GM21423 (cell line): ENCODE data around the gene CCNY.
"Not testable (repeated sequence)": the region's sequence is repeated elsewhere in the genome, so short reads cannot be mapped to it uniquely, and the experiment has no call there.

Experiments
- ATAC-seq: cut with Tn5 transposase; IDR thresholded peaks from one replicate; pipeline ENCODE4 v1.9.1; 2021; ENCODE audit warnings: mild to moderate bottlenecking, moderate library complexity; ENCODE audit not compliant: unreplicated experiment

CCNY gene

GRCh38 chr10:35506741-35507140 is 170.4 kb downstream of the CCNY start:
- ATAC-seq, result no peak

GRCh38 chr10:35507519-35508109 is 171.3 kb downstream of the CCNY start:
- ATAC-seq, result no peak

GRCh38 chr10:35508647-35509046 is 172.3 kb downstream of the CCNY start:
- ATAC-seq, result no peak

- no peak for ATAC-seq
Measured at GRCh38 chr10:35510891-35511290, 174.6 kb downstream of the CCNY start.

GRCh38 chr10:35511647-35512046 is 175.3 kb downstream of the CCNY start:
- ATAC-seq, result no peak

GRCh38 chr10:35516102-35516670 is 179.9 kb downstream of the CCNY start:
- no peak for ATAC-seq

DNA sequence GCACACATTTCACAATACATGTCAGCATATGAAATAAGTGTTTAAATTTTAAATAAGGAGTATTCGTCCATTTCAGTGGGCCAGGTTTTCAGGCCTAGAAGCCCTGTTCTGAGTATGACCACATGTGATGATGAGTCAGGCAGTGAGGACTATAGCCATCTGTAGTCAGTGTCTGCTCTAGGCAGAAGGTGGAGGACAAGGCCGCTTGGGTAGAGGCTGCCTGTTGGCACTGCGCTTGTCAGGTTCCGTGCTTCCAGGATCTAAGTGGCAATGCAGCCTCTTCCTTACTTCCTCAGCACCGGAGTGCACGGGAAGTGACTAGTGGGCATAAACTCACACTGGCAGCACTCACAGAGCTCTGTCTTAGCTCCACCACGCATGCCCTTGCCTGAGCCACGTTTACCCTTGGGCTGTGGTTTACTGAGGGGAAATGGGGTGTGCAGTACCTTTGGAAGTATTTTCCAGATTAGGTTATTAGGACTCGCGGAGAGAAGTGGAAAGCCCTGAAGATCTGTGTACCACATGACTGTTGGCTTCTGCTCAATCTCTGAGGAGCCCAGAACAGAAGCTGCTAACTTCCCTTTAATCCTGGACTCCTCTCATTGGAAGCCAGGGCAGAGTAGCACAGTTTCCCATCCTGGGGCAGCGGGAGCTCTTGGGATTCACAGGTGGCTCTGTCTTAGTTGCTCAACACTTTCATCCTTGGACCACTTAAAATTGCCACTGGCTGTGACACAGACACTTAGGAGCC is 181.3 kb downstream of the CCNY start:
- no peak for ATAC-seq

DNA sequence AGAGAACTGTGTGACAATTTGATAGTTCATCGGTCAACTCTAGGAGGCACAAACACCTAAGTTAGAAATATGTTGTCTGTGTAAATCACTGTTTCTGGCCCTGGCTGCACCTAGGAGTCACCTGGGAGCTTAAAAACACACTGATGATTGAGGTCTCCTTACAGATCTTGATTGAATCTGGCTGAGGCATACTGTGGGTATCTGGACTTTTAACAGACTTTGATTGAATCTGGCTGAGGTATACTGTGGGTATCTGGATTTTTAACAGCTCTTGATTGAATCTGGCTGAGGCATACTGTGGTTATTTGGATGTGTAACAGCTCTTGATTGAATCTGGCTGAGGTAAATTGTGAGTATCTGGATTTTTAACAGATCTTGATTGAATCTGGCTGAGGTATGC is 181.9 kb downstream of the CCNY start:
- not testable (repeated sequence) for ATAC-seq

DNA sequence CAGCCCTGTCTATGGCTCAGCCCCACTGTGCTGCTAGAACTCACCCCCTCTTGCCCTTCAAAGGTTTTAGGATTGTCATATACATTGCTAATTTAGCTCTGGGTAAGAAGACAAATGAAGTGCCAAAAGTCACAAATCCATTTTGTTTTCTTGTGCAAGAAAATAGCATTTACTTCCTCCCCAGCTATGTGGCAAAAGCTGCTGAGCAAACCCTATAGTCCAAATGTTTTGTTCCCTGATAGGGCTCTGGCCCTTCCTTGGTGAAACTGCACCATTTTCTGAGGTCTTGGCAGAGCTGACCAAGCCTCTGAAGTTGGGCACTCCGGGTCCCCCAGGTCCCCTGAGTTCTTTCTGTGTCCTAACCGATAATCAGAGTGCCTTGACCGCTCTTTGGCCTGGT is 184.7 kb downstream of the CCNY start:
- ATAC-seq, result no peak

DNA sequence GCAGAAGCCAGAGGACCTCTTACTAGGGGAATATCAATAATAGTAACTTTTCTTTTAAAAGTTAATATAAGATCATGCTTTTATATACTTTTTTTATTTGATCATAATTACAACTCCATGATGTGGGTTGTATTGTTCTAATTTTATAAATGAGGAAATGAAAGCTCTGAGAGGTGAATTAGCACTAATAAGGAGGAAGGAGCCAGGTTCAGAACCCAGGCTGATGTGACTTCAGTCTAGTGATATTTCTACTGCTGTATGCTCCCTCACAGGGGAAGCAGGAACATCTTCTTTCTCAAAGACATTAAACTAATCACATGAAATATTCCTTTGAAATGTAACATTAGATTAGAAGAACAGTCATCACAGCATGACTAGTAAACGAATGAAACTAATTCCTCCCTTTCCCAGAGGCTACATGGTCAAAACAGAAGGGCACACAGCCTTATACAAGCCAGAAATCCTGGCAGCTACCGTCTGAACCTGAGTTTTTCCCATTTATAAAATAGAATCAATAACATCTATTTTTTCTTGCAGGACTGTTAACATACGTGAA is 187.4 kb downstream of the CCNY start:
- peak; percentile 53 for ATAC-seq

DNA sequence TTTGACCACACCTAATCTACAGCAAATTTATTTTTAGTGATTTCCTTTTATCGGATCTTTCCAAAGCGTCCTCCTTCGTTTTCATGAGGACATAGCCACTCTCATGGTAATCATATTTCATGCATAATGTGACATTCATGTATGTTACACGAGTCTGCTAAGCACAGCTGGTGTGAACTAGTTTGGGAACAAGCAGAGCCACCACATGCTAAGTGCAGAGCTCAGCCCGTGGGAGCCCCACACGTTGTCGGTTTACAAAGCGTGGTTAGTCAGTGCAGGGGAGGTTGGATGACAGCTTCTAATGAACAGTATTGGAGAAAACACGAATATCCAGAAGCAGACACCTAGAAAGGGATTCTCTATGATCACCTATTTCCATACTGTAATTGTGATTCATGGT is 190.4 kb downstream of the CCNY start:
- no peak for ATAC-seq

DNA sequence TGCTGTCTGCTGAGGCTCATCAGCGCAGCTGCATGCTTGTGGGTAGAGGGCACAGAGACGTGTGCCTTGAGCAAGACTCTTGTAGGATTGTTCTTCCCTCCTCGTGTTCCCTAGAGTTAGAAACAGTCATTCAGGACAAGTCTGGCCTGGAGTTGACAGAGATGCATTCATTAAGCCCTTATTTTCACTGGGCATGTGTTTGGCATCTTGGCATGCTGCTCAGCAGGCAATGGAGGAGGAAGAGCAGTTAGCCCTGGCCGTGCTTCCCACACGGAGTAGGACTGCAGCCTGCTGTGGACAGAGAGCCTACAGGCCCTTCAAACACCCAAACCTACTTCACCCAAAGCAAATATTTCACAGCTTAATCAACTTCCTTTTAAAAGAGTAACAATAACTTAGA is 195.8 kb downstream of the CCNY start:
- ATAC-seq, result no peak

DNA sequence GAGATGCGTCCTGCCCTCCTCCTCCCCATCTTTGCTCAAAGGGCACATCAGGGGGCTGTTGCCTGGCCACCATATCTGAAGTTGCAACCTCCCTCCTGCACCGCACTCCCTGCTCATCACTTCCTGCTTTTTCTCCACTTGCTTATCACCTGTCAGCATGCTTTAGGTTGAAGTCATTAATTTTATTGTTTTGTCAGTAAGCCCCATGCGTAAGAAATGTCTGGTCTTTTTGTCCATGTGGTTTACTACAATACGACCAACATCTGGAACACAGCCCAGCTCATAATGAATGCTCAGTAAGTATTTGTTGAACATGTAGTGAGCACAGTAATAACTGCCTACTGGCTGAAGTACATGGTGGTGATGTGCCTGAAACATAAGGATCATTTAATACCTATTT is 197.3 kb downstream of the CCNY start:
- no peak for ATAC-seq

DNA sequence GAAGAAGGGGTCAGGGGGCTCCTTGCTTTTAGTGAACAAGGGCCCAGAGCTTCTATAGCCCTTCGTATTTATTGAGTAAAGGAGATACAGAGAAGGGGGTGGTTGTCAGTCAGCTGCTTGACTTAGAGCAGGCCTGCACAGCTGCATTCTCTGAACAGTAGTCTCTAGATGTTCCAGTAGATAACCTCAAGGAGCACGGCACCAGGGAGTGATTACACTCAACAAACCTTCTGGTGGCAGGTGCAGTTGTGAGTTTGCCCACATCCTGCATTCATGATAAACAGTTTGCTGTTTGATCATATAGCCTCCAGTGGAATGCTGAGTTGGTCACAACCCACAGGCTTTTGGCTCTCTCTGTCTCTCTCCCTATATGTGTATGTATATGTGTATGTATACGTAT is 198.8 kb downstream of the CCNY start:
- no peak for ATAC-seq

DNA sequence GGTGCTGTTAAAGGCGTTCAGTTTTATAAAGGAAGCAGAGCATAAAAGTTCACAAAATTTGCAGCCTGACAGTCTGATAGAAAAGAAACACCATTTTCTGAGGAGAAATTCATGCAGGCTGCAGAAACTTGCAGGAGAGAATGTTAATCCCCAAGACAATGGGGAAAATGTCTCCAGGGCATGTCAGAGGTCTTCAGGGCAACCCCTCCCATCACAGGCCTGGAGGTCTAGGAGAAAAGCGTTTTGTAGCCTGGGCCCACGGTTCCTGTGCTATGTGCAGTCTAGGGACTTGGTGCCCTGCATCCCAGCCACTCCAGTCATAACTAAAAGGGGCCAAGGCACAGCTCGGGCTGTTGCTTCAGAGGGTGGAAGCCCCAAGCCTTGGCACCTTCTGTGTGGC is 200.5 kb downstream of the CCNY start:
- no peak for ATAC-seq

DNA sequence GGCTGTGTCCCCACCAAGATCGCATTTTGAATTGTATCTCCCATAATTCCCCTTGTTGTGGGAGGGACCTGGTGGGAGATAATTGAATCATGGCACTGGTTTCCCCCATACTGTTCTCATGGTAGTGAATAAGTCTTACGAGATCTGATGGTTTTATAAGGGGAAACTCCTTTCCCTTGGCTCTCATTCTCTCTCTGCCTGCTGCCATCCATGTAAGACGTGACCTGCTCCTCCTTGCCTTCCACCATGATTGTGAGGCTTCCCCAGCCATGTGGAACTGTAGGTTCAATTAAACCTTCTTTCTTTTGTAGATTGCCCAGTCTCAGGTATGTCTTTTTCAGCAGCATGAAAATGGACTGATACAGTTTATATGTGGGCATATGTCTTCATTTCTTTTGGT is 201.6 kb downstream of the CCNY start:
- not testable (repeated sequence) for ATAC-seq

- no peak for ATAC-seq
Measured at GRCh38 chr10:35540296-35541164, 204.2 kb downstream of the CCNY start.

DNA sequence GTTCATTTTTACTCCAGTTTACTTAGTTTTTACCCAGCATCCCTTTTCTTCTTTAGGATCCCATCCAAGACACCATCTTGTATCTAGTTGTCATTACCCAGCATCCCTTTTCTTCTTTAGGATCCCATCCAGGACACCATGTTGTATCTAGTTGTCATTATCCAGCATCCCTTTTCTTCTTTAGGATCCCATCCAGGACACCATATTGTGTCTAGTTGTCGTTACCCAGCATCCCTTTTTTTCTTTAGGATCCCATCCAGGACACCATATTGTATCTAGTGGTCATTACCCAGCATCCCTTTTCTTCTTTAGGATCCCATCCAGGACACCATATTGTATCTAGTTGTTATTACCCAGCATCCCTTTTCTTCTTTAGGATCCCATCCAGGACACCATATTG is 205.4 kb downstream of the CCNY start:
- ATAC-seq, result no peak

DNA sequence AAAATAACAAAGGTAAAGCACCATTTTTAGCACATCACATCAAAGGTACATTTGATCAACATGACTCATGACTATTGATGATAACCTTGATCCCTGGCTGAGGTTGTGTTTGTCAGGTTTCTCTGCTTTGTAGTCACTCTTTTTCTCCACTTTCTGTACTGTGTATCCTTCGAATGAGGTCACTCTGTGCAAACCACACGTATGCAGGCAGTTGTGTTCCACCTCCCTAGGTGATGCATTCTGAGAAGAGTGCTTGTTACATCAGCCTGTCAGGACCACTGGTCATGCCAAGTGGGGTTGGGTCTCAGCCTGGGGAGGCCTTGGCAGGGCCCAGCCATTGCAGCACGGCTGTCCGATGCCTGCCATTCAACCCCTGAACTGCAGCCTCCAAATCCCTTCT is 206.0 kb downstream of the CCNY start:
- ATAC-seq, result no peak

DNA sequence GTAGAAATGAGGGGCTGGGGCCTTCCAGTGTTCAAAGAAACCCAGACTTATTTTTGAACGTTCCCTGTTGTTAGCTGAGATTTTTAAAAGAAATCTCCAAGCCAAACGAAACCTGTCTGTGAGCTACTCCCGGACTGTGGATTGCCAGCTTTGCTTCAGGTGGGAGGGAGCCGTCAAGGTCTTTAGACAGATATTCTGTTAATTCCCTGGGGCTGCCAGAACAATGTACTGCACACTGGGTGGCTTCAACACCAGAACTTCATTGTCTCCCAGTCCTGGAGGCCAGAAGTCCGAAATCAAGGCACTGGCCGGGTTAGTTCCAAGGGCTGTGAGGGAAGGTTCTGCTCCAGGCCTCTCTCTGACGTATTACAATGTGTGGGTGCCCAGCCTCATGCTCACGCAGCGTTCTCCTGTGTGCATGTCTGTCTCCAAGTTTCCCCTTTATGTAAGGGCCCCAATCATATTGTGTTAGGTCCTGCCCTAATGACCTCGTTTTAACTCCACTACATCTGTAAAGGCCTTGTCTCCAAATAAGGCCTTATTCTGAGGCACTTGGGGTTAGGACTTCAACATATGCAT is 208.9 kb downstream of the CCNY start:
- ATAC-seq, result no peak
